GM13976 (cell line): ENCODE data around the gene TAMALIN.

Experiments
- DNase-seq: peaks from one replicate; pipeline ENCODE4 v3.0.0; 2012; ENCODE audit warnings: low spot score
- CTCF ChIP-seq: IDR thresholded peaks from 2 replicates; pipeline ENCODE4 v1.5.1; 2012; ENCODE audit warnings: borderline replicate concordance, mild to moderate bottlenecking; ENCODE audit not compliant: insufficient read depth; ENCODE audit errors: extremely low read depth, missing control alignments, control extremely low read depth
- in situ Hi-C: fragments of 300-500 bp; cut with MboI; formaldehyde crosslinking; loops from one replicate; pipeline ENCODE4 v1.12.0; 2022; ENCODE audit warnings: low sequenced_read_pairs, mixed read lengths, inconsistent platforms; ENCODE audit not compliant: unreplicated experiment

Gene TAMALIN

GRCh38 chr12:52023976-52024688, 17.4 kb downstream of the TAMALIN start:
- no peak for TF ChIP-seq CTCF
- in situ Hi-C loops: no loop called here
- no peak for DNase-seq

- no peak for DNase-seq
- in situ Hi-C loops: no loop called here
- TF ChIP-seq CTCF: no peak
Measured at GRCh38 chr12:52024845-52025230, 18.1 kb downstream of the TAMALIN start.

GRCh38 chr12:52026263-52026662, 19.5 kb downstream of the TAMALIN start:
- TF ChIP-seq CTCF: no peak
- DNase-seq: no peak
- in situ Hi-C loops: no loop called here

- no peak for TF ChIP-seq CTCF
- in situ Hi-C loops: no loop called here
- DNase-seq: no peak
Measured at GRCh38 chr12:52027085-52027843, 20.5 kb downstream of the TAMALIN start.

- TF ChIP-seq CTCF: no peak
- in situ Hi-C loops: loop anchor here (5.0 kb wide), 1 partner anchor 88 kb away; no protein-coding TSS in a partner anchor
- no peak for DNase-seq
Measured at GRCh38 chr12:52029685-52030084, 22.9 kb downstream of the TAMALIN start.

GRCh38 chr12:52032446-52032803, 25.7 kb downstream of the TAMALIN start:
- in situ Hi-C loops: loop anchor here (5.0 kb wide), 1 partner anchor 85 kb away; no protein-coding TSS in a partner anchor
- no peak for TF ChIP-seq CTCF
- DNase-seq: no peak
